UCSD-AML1 (cell line): Measurements from ENCODE around the gene OXCT2.
A peak's percentile ranks its signal among the peaks of the same experiment; 100 is the strongest.
"Not testable (repeated sequence)": the region's sequence is repeated elsewhere in the genome, so short reads cannot be mapped to it uniquely, and the experiment has no call there.

Source experiments
- DNase-seq: peaks from one replicate; lab custom pipeline; 2025; ENCODE audit not compliant: unreplicated experiment; lab: John Stamatoyannopoulos, UW

OXCT2 gene

GRCh38 chr1:39763619-39764374 lies 7.4 kb downstream of the OXCT2 start:
- DNase-seq = not testable (repeated sequence)

GRCh38 chr1:39762550-39763540 lies 8.3 kb downstream of the OXCT2 start:
- no peak for DNase-seq

- DNase-seq = no peak
Measured at GRCh38 chr1:39761557-39762260, 9.4 kb downstream of the OXCT2 start.

- no peak for DNase-seq
Measured at GRCh38 chr1:39761016-39761415, 10.1 kb downstream of the OXCT2 start.

- DNase-seq = no peak
Measured at GRCh38 chr1:39760074-39761008, 10.8 kb downstream of the OXCT2 start.

- DNase-seq = no peak
Measured at GRCh38 chr1:39759436-39759726, 11.8 kb downstream of the OXCT2 start.

GRCh38 chr1:39758556-39759435 lies 12.4 kb downstream of the OXCT2 start:
- DNase-seq = no peak

GRCh38 chr1:39757501-39757900 lies 13.6 kb downstream of the OXCT2 start:
- peak; percentile 44 for DNase-seq

GRCh38 chr1:39755965-39756659 lies 15.0 kb downstream of the OXCT2 start:
- no peak for DNase-seq

- no peak for DNase-seq
Measured at GRCh38 chr1:39754906-39755504, 16.1 kb downstream of the OXCT2 start.

GRCh38 chr1:39754026-39754570 lies 17.1 kb downstream of the OXCT2 start:
- DNase-seq = no peak

GRCh38 chr1:39753132-39754025 lies 17.8 kb downstream of the OXCT2 start:
- no peak for DNase-seq

GRCh38 chr1:39752703-39753102 lies 18.4 kb downstream of the OXCT2 start:
- DNase-seq = no peak

GRCh38 chr1:39751595-39751994 lies 19.6 kb downstream of the OXCT2 start:
- no peak for DNase-seq

GRCh38 chr1:39745016-39745670 lies 26.0 kb downstream of the OXCT2 start:
- DNase-seq = no peak

- peak; percentile 93 for DNase-seq
Measured at GRCh38 chr1:39738622-39739366, 32.4 kb downstream of the OXCT2 start, which contains the start of gene PPIE. Gene PPIE, plus strand, starts transcription at chr1:39738882. Its CDS starts 19 bp downstream, at chr1:39738901.
